Ishikawa (cell line): ENCODE measurements around the gene RASGEF1B.

Experiments used
- CEBPB ChIP-seq: IDR thresholded peaks from 2 replicates; pipeline ENCODE4 v1.6.1; 2012
- CREB1 ChIP-seq: IDR thresholded peaks from 2 replicates; pipeline ENCODE4 v1.6.1; 2012; ENCODE audit warnings: low read depth
- EGR1 ChIP-seq: IDR thresholded peaks from 2 replicates; pipeline ENCODE4 v1.6.1; 2012
- EP300 ChIP-seq: IDR thresholded peaks from 2 replicates; pipeline ENCODE4 v1.6.1; 2012; ENCODE audit warnings: borderline replicate concordance
- FOXM1 ChIP-seq: IDR thresholded peaks from 2 replicates; pipeline ENCODE4 v1.6.1; 2012; ENCODE audit warnings: low read depth, borderline replicate concordance
- NFIC ChIP-seq: IDR thresholded peaks from 2 replicates; pipeline ENCODE4 v1.6.1; 2012
- RAD21 ChIP-seq: IDR thresholded peaks from 2 replicates; pipeline ENCODE4 v1.6.1; 2012; ENCODE audit warnings: low read depth
- TAF1 ChIP-seq: IDR thresholded peaks from 2 replicates; pipeline ENCODE4 v1.6.1; 2012; ENCODE audit warnings: low read depth, mild to moderate bottlenecking
- TCF12 ChIP-seq: IDR thresholded peaks from 2 replicates; pipeline ENCODE4 v1.6.1; 2012; ENCODE audit warnings: low read depth
- TEAD4 ChIP-seq: IDR thresholded peaks from 2 replicates; pipeline ENCODE4 v1.6.1; 2012
- YY1 ChIP-seq: IDR thresholded peaks from 2 replicates; pipeline ENCODE4 v1.6.1; 2012; ENCODE audit warnings: low read depth
- ZBTB7A ChIP-seq: IDR thresholded peaks from 2 replicates; pipeline ENCODE4 v1.6.1; 2012; ENCODE audit warnings: low read depth
- TF ChIP-seq, protein P1 (sequence below): IDR thresholded peaks from 2 replicates; pipeline ENCODE4 v1.6.1; 2012
- TF ChIP-seq, protein P2 (sequence below): IDR thresholded peaks from 2 replicates; pipeline ENCODE4 v1.6.1; 2012; ENCODE audit warnings: low read depth, mild to moderate bottlenecking
- TF ChIP-seq, protein P3 (sequence below): IDR thresholded peaks from 2 replicates; pipeline ENCODE4 v1.6.1; 2012

Gene RASGEF1B

DNA sequence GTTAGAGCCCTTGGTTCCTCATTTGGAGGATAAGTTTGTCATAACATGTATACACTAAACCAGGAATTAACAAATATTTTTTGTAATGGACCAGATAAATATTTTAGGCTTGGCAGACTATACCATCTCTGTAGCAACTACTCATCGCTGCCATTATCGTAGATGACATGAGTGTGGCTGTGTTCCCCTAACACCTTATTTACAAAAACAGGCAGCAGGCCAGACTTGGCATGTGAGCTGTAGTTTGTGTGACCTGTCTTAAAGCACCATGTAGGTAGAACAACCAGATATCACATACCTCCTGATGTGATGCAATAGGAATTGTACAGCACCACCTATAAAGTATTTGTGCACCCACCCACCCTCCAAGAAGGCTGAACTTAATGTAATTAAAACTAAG is 82.0 kb downstream of the RASGEF1B start:
- TF ChIP-seq CREB1, result no peak
- no peak for TF ChIP-seq NFIC
- TF ChIP-seq, protein P1, sequence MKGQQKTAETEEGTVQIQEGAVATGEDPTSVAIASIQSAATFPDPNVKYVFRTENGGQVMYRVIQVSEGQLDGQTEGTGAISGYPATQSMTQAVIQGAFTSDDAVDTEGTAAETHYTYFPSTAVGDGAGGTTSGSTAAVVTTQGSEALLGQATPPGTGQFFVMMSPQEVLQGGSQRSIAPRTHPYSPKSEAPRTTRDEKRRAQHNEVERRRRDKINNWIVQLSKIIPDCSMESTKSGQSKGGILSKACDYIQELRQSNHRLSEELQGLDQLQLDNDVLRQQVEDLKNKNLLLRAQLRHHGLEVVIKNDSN, result no peak
- TF ChIP-seq, protein P2, sequence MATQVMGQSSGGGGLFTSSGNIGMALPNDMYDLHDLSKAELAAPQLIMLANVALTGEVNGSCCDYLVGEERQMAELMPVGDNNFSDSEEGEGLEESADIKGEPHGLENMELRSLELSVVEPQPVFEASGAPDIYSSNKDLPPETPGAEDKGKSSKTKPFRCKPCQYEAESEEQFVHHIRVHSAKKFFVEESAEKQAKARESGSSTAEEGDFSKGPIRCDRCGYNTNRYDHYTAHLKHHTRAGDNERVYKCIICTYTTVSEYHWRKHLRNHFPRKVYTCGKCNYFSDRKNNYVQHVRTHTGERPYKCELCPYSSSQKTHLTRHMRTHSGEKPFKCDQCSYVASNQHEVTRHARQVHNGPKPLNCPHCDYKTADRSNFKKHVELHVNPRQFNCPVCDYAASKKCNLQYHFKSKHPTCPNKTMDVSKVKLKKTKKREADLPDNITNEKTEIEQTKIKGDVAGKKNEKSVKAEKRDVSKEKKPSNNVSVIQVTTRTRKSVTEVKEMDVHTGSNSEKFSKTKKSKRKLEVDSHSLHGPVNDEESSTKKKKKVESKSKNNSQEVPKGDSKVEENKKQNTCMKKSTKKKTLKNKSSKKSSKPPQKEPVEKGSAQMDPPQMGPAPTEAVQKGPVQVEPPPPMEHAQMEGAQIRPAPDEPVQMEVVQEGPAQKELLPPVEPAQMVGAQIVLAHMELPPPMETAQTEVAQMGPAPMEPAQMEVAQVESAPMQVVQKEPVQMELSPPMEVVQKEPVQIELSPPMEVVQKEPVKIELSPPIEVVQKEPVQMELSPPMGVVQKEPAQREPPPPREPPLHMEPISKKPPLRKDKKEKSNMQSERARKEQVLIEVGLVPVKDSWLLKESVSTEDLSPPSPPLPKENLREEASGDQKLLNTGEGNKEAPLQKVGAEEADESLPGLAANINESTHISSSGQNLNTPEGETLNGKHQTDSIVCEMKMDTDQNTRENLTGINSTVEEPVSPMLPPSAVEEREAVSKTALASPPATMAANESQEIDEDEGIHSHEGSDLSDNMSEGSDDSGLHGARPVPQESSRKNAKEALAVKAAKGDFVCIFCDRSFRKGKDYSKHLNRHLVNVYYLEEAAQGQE, result no peak
- TF ChIP-seq FOXM1, result no peak
- no peak for TF ChIP-seq TCF12
- TF ChIP-seq ZBTB7A, result no peak
- TF ChIP-seq EGR1, result no peak
- TF ChIP-seq RAD21, result no peak

DNA sequence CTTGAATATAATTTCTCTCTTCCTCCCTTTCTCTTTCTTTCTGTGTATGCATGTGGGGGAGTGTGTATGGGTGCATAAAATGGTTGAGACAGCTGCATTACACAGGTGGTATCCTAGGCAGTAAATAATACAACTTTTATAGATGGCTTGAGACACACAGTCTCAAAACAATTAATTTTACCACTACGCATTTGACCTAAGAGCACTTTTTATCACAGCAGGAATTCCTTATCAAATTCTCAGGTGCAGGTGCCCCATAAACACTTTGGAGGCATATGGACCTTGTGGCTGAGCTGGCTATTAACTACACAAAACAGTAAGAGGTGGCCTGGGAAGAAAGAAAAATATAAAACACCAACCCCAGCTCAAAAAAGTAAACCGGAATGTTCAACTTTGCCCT is 91.3 kb downstream of the RASGEF1B start:
- TF ChIP-seq RAD21 (no peak), EGR1 (no peak), CEBPB (no peak), EP300 (no peak), ZBTB7A (no peak), TAF1 (no peak), TCF12 (no peak), NFIC (no peak), YY1 (no peak), TEAD4 (no peak), CREB1 (no peak), FOXM1 (no peak)
- TF ChIP-seq, protein P1, result no peak
- TF ChIP-seq, protein P2, result no peak
- TF ChIP-seq, protein P3, sequence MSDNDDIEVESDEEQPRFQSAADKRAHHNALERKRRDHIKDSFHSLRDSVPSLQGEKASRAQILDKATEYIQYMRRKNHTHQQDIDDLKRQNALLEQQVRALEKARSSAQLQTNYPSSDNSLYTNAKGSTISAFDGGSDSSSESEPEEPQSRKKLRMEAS, result no peak

DNA sequence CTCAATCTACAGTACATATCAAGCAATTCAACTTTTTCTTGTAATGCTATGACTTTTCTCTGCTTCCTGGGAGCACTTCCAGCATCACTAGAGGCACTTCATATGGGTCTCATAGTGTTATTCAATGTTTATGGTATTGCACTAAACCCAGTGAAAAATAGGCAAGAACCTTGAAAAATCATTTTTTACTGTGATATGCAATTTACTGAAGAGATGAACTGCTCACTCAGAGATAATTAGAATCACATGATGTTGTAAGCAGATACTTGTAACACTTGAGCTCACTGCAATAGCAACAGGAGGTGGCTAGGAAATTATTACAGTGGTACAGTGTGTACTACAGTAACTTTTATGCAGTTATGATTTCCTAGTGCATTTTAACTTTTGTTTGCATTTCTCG is 93.3 kb downstream of the RASGEF1B start:
- no peak for TF ChIP-seq FOXM1

- no peak for TF ChIP-seq RAD21
- TF ChIP-seq, protein P3, result no peak
- TF ChIP-seq CEBPB, result no peak
- no peak for TF ChIP-seq EP300
- no peak for TF ChIP-seq EGR1
- TF ChIP-seq TEAD4, result no peak
- TF ChIP-seq FOXM1, result no peak
- TF ChIP-seq, protein P2, result no peak
- TF ChIP-seq, protein P1, result no peak
- no peak for TF ChIP-seq TCF12
- no peak for TF ChIP-seq TAF1
These were observed 94.5 kb downstream of the RASGEF1B start for GRCh38 chr4:81377191-81377590.

DNA sequence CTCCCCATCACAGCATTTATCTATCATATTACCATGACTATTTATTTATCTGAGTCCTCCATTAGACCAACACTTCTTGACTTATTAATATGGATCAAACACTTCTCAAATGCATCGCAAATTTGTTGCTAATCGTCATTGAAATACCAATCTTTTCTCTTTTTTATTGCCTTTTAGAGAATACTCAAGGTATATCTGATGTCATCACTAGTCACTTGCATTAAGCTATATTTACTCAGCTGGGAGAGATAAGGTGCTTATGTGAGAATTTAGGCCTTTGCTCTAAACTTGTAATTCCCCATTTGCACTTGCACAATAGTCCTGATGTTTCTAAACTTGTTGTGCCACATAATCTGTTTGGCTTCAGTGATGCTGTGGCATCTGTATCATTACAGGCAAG is 95.0 kb downstream of the RASGEF1B start:
- TF ChIP-seq TCF12 (no peak), TAF1 (no peak), YY1 (no peak), TEAD4 (no peak)
- TF ChIP-seq, protein P3, result no peak
